RPMI7951 (cell line): Measurements from ENCODE around the gene FOXC1. TPM values are rescaled to one million over a fixed set of nuclear protein-coding genes. Genes with fewer than 3 reads are reported as not detected.

ENCODE experiments used
- DNase-seq: peaks from one replicate; pipeline ENCODE4 v3.0.0-alpha.2; 2012; ENCODE audit warnings: low read depth
- total RNA-seq: library from RNA; depleted of rRNA; stranded (reverse); fragments of >200 nt; shearing (Covaris generic); gene quantifications from 2 replicates; pipeline ENCODE4 v1.2.3, GENCODE V29; 2014

FOXC1 gene
- total RNA-seq, 1 experiment from 2014 or later, result 2.0 TPM

DNA sequence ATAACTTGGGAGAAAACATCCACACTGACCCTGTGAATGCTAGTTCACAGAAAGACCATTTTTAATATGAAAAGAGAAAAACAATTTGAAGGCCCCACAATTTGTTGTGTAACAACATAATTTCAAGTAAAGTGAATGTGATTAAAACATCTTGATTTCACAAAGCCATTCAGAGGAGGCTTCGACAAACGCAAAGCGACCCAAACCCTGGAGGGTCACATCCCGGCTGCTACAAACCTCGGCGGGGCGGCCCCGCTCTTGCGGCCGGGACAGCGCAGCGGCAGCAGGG, 14.0 kb downstream of the FOXC1 start:
- DNase-seq, result no peak

DNA sequence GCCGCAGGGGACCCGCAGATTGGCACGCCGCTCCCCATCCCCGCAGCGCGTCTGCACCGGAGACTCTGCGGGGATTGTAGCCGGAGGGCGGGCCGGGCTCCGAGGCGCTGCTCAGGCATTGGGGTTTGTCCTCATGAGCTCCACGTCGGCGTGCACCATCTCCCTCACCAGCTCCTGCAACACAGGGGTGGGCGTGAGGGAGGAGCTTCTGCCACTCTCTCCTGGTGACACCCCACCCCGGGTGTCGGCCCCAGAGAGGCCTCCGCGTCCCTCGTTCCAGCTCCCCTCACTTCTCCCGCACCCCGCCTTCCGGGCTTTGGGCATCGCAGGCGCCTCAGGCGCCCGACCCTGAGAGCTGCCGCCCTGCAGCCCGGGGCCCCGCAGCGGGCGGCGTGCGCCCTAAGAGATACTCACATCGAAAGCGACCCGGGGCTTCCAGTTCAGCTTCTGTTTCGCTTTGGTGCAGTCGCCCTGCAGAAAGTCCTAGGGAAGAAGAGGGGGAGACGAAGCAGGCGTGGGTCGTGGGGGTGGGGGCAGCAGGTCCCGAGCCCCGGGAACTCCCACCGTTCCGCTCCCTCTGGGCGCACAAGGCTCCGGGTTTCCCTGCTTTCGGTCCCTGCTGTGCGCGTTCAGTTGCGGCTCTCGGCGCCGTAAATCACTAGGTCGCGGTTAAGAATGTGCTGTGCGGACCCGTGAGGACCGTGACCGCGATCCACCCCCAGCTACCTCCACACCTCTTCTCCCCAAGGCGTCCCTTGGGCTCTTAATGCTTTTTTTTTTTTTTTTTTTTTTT, 14.5 kb downstream of the FOXC1 start:
- no peak for DNase-seq

- peak; percentile 56 for DNase-seq
These were observed 15.4 kb downstream of the FOXC1 start for GRCh38 chr6:1624851-1625781.

DNA sequence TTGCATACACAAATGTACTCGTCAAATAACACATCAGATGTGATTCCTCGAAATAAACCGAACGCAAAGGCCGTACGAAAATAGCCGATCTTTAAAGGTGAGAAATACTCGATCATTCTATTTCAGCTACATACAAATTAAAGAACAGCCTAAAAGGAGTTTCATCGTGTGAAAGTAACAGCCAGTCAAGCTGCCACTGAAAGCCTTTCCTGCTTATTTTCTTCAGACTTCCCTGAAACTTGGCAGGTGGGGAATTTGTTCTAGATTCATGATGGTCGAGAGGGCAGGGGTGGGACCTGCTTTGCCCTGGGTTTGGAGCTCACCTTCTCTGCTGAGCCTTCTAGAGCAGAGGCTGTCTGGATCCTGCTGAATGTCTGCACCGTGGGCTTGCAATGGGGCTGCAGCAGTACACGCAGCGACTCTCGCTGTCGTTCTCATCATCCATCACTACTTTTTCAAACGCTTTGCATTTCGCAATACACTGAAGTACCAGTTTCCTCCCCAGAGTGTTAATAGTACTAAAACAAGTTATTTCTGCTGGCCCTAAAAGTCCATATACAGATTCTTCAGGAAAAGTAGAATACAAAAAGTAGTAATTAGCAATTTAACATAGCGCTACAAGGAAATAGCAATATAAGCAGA, 16.2 kb downstream of the FOXC1 start:
- no peak for DNase-seq

GRCh38 chr6:1626481-1626880, 16.8 kb downstream of the FOXC1 start:
- no peak for DNase-seq

DNA sequence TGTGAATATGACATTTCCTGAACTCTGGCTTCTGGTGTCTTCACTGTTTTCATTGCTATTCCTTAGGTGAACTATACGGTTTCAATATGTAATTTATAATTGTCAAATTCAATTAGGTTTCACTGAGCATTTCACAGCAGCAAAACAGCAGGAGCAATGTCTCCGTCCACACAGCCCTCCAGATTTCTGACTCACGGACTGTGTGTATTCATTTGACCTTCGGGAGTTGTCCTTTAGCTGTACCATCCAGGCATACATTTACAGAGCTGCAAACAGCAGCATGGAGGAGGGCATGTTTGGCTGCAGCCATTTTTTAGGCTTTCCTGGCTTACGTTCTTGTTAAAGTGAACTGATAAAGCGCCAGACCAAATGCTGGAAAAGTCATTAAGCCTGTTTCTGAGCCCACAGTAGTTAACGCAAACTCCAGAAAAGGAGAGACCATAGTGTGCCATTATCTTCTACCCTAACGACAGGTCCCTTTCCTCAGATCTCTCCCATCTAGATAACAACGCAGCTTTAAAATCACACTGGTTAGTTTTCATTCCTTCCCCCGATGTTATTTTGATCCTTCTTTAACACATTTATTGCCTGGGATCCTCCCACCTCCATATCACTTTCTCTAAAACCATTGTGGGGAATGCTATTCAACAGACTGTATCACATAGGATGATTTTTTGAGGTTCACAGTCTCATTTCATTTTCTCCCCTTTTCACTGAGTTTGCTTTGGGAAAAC, 18.3 kb downstream of the FOXC1 start:
- no peak for DNase-seq

GRCh38 chr6:1629316-1629715, 19.6 kb downstream of the FOXC1 start:
- DNase-seq, result no peak

DNA sequence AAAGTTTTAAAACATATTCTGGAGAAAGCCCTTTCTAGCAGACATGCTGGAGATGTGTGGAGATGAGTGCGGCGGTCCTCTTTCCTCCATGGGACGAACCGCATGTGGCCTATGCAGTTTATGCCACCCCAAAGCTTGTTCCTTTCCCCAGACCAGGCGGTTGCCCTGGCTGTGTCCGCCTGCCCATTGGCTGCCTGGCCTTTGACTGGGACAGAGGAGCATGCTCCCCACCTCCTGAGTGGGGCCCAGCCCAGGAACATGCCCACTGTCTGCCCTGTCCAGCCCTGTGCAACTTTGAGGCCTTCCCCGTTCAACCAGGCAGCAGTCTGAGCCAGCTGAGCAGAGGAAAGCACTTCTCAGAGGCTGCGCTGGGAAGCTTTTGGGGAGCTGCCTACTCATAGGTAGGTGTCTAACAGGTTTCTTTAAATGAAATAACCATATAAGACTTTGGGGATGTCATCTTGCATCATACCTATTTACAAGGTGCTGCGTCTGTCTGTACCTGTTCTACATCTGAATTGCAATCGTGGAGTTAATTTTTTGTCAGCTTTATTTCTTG, 20.6 kb downstream of the FOXC1 start:
- no peak for DNase-seq

DNA sequence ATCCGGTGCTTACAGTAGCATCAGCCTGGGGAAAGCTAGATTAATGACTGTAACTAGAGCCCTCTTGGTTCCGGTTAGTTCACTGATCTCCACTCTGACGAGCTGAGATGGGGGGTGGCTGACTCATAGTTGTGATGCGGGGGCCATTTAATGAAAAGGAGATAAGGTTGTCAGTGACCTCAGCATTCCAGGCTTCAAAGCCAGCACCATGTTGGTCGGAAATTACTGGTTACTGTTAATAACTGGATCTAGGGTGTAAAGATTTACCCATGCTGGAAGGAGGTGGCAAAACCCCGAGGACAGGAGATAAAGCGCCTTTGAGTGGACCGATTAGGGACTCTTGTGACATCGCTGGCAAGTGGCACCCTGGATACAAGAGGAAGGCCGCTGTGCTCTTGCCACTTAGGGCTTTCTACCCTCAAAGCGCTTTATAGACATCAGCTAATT, 21.1 kb downstream of the FOXC1 start:
- DNase-seq, result peak; percentile 18

GRCh38 chr6:1631251-1631650, 21.5 kb downstream of the FOXC1 start:
- no peak for DNase-seq

GRCh38 chr6:1633366-1634021, 23.8 kb downstream of the FOXC1 start:
- DNase-seq, result no peak

DNA sequence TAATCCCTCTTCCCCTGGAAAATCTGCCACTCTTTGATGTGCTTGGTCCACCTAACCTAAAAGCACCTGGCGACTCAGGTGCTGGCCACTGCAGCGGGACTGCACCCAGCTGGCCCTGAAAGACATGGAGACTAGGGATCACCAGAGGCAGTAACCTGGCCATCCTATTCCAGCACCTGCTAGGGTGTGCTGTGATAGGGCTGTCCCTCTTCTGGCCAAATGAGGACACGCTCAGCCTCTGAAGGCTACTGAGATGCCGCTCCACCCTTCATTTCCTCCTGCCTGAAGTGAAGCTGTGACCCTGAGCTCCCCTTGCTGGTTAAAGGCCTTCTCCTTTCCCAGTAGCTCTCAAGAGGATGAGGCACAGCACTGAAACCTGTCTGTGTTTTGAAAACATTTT, 24.4 kb downstream of the FOXC1 start:
- DNase-seq, result no peak

- DNase-seq, result no peak
These were observed 25.7 kb downstream of the FOXC1 start for GRCh38 chr6:1635305-1636010.

DNA sequence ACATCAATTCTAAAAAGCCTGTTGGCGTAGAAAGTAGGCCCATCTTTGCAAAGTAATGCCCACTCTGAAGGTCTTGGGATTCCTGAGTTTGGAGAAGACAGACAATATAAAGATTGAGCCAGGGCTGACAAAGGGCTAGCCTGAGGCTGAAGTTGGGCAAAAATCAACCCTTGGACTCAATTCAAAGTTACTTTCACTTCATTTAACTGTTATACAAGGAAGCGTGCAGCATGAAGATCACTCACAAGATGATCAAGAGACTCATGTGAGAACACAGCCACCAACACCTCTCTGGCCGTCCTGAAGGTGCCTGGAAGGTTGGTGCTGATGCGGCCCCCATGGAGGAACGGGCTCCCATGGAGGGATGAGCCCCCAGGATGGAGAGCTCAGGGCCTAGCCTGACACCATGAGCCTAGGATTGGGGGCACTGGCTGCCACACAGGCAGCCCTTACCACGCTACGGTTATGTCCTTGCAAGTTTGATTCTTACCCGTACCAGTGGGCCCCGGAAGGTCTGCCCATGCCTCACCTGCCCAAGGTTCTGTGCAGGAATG, 26.6 kb downstream of the FOXC1 start:
- DNase-seq, result no peak

GRCh38 chr6:1636971-1637871, 27.5 kb downstream of the FOXC1 start:
- DNase-seq, result peak; percentile 32

DNA sequence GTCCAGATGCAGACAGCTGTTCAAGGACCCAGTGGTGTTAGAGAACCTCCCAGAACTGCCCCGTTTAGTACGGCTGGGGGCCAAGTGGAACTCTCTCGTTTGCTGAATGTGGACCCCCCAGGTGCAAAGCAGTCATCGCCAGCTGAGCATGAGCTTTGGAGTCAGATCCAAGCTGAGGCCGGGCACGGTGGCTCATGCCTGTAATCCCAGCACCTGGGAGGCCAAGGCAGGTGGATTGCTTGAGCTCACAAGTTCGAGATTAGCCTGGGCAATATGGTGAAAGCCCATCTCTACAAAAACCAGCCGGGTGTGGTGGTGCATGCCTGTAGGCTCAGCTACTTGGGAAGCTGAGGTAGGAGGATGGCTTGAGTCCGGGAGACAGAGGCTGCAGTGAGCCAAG, 29.7 kb downstream of the FOXC1 start:
- DNase-seq, result no peak

DNA sequence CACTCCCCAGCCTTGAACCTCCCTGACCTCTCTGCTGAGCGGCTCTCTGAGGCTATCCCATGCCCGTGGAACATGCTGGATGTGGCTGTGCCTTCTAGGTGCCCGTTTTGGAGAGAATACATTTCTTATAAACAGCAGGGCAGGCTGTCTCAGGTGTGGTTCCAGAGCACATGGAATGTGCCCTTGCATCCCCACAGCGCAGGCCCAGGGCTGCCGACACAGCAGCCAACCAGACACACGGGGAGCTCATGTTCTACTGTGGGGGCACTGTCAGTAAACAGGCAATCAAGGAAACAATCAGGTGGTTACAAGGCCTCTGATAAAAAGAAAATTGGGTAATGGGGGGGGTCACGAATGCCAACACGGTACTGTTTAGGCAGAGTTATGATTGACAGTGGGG, 30.8 kb downstream of the FOXC1 start:
- DNase-seq, result no peak

DNA sequence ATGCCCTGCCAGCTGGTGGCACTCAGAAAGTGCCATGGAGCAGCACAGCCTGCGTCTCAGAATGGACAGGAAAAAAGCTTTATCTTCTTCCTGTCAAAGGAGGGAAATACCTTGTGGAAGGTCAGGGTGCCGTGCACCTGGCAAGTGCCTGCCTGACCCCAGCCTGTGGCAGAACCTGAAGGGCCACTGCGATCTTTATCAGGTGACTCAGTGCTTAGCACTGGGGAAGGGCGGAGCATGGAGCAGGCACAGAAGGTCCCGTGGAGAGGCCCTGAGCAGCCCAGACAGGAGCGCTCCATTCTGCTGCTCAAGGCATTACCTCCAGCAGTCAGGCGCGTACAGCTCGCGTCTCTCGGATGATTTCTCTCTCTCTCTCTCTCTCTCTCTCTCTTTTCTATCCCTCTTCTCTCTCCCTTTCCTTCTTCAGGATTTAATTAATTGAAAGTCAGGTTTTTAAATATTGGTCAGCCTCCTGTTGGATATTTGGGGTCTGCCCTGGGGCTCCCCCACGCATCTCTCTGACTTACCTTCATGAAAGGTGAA, 31.7 kb downstream of the FOXC1 start:
- DNase-seq, result no peak

DNA sequence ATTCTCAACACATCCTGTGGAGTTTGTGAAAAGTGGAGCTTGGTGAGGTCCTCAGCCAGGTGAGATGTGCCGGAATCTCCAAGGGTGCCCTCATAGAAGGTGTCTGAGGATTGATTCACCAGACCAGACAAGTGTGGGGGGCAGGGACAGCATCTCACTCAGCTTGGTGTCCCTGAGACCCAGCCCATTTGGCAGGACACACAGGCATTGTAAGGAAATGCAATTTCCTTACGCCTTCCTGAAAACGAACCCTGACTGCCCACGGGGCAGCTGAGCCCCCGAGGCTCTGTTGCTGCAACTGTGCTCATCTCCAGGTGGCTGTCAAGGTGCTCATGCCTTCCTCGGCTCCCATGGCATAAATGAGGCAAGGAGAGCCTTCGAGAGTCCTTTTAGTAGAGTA, 33.4 kb downstream of the FOXC1 start:
- DNase-seq, result no peak
